GM03348 (cell line): ENCODE results near the gene TMEM212.
"Not testable (repeated sequence)": the region's sequence is repeated elsewhere in the genome, so short reads cannot be mapped to it uniquely, and the experiment has no call there.

Experiments
- DNase-seq: peaks from one replicate; pipeline ENCODE4 v3.0.0; 2012; ENCODE audit warnings: low spot score

Gene TMEM212

DNA sequence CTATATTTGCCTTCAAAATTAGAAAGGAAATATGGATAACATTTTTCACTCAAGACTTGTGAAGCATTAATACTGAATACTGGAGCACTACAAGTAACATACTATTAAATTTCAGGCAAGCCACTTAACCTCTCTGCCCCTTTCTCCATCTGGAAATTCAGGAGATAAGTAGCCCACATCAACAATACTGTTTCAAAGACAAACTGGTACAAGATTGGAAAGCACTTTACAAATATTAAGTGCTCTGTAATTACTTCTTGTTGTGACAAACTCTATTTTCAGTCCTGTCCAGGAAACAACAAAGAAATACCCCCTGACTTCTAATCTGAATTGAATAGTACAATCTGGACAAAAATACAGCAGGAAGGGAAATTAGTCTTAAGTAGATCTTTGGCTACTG is 49.3 kb downstream of the TMEM212 start:
- no peak for DNase-seq

DNA sequence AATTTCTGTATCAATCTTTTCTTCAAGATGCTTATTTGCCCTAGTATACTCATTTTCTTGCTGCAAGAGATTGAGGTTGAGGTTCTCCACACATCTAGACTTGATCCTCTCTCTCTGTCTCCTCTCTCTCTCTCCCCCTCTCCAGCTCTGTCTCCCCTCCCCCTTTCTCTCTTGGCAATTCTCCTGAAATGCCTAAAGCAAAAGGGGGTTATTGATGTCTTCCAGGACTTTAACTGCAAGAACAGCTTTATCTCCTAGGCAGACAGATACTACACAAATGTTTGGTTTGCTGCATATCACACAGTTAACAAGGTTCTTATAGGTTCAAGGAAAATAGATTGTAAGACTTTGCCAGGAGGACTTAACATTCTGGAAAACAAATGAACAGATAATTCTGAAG is 52.1 kb downstream of the TMEM212 start:
- no peak for DNase-seq

DNA sequence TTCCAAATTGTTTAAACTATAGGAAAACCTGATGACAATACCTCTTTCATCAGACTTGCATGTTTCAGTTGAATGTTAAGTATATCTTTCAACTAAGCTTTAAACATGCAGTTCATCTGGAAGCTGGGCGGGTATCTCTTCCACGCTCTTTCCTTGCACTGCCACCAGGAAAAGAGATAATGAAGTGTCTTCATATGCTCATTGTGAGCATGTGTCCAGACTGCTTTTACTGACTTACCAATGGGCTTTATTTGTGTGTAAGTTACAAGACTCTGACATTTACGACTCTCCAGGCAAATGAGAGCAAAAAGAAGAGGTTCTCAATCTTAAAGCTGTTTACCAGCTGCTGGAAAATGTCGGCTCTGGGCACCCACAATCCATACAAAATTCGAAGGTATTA is 52.8 kb downstream of the TMEM212 start:
- no peak for DNase-seq

DNA sequence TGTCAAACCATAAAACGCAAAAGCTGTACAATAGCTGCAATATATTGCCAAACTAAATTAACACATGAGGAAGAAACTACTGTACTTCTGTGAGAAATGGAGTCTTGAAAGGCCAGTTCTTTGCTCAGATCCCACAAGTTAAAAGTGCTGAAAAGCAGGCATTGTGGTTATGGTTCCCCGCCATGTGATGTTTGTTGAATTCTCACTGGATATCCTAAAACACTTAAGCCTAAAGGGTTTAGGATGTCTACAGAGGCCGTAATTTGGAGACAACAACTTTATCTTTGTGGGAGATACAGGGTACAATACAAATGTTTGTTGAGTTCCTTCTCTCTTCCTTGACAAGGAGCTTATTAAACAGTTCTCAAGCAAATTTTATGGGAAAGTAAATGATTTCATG is 53.2 kb downstream of the TMEM212 start:
- no peak for DNase-seq

DNA sequence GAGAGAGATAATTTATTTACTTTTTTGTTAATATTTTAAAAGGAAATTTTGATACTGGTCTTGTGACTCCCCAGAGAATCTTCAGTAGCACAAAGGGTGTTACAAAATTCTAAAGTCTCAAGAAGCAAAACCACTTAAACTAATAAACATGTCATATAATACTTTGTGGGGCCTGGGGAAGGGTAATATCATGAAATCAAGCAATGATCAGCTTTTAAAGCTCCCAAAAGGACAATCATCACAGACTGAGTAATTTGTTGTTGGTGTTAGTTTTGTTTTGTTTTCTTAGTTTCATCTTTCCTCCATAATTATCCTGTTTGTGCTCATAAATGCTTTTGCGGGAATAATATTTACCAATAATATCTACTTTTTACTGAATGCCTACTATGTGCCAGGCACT is 55.0 kb downstream of the TMEM212 start:
- DNase-seq = no peak

DNA sequence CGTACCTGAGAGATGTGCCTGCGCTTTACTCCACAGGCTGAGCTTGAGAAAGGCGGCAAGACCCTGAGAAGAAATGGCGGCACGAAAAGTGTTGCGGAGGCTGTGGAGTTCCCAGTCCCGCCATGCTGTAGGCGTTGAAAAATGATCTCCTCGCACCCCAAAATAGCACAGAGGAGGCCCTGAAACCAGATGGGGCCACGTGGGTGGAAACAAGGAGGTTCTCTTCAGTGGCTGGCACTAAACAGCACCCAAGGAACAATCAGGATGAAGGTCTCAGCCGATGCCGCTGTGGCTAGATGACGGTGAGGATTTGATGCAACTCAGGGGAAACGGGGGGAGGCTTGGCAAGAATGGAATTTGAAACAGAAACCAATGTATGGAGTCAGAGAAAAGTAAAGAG is 57.3 kb downstream of the TMEM212 start:
- no peak for DNase-seq

DNA sequence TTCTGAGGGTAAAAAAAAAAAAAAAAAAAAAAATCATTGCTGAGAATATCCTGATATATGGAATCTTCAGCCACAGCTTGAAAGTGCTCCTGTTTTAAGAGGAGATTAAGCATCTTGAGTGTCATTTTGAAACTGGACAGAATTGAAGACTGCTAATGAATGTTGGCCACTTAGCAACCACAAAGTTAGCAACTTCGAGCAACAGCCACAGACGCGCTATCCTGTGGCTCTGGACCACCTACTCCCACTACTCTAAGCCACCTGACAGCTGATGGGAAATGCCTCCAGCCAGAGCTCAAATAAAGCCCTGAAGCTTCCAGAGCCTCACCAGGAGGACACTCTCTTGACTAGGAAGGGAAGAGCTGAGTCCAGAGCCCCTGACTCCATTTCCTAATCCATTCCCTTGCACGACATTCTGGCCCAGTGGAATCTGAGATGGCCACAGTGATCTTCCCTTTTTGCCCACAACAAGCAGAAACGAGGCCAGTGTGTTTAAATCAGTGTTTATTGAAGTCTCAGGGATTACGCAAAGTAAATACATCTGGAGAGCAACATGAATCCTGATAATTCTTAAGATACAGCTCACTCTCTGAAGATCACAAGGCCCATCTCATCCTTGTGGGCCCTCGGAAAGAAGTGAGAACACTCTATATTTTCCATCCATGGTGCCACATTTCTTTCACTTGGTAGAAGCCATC is 58.6 kb downstream of the TMEM212 start:
- no peak for DNase-seq

DNA sequence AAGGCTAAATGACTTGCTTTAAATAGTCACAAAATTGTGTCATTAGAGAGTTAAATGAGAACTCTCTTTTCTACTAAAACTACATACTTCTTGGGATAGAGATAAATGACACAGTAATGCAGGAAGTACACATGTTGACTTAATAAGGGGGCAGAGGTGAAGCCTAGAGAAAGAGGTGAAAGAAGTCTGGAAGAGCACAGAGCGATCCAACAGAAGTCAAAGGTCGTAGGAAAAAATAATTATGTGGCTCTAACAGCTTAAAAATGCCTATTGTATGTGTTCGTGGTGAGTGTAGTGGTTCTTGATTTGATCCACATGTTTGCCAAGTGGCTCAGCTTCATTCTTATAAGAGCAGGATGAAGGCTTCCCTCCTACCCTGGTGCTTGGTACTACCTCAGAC is 61.7 kb downstream of the TMEM212 start:
- DNase-seq = peak; percentile 7

DNA sequence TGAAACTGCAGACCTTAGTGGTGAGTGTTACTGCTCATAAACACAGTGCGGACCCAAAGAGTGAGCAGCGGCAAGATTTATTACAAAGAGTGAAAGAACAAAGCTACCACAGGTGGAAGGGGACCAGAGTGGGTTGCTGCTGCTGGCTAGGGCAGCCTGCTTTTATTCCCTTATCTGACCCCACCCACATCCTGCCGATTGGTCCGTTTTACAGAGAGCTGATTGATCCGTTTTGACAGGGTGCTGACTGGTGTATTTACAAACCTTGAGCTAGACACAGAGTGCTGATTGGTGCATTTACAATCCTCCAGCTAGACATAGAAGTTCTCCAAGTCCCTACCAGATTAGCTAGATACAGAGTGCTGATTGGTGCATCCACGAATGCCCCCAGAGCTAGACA is 63.4 kb downstream of the TMEM212 start:
- not testable (repeated sequence) for DNase-seq

DNA sequence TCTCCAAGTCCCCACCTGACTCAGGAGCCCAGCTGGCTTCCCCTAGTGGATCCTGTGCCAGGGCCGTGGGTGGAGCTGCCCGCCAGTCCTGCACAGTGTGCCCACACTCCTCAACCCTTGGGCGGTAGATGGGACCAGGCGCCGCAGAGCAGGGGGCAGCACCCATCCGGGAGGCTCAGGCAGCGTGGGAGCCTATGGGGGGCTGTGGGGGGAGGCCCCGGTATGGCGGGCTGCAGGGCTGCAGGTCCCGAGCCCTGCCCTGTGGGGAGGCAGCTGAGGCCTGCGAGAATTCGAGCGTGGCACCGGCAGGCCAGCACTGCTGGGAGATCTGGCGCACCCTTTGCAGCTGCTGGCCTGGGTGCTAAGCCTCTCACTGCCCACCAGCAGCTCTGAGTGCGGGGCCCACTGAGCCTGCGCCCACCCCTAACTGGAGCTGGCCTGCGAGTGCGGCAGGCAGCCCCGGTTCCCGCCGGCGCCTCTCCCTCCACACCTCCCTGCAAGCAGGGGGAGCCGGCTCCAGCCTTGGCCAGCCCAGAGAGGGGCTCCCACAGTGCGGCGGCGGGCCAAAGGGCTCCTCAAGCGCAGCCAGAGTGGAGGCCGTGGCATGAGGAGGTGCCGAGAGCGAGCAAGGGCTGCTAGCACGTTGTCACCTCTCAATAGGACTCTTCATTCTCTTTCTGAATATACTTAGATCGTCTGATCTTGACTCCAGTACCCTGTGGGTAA is 64.0 kb downstream of the TMEM212 start:
- no peak for DNase-seq

DNA sequence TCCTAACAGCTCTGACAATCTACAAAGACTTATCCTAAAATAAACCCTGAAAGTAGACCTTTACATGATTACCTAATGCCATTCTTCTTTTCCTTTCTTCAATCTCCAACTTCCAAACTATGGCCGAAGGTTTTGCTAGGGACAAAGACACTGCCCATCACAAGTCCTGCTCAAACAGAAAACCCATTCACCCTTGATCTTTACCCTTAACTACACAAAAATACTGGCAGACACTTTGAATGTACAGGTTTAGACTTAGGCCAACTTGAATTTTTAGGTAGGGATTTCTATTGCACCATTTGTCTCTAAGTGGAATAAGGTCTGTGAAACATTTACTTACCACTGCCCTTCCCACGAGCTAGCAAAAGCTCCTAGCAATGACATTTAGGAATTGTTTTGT is 64.6 kb downstream of the TMEM212 start:
- DNase-seq = no peak

DNA sequence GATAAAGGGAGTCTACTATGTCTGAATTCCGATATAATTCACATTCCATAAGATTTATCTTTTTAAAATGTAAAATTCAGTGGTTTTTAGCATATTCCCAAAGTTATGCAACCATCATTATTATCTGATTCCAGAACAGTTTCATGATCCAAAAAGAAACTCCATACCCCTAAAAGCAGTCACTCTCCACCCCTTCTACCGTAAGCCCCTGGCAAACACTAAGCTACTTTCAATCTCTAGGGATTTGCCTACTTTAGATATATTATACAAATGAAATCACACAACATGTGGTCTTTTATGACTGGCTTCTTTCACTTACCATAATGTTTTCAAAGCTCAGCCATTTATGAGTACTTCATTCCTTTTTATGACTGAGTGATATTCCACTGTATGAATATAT is 65.6 kb downstream of the TMEM212 start:
- DNase-seq = no peak
